Smooth muscle cell (in vitro differentiated cells): ENCODE measurements around the gene ZNF415. TPM values are rescaled to one million over a fixed set of nuclear protein-coding genes. Genes with fewer than 3 reads are reported as not detected.

ENCODE experiments used
- DNase-seq: peaks from one replicate; lab custom pipeline; 2025; ENCODE audit not compliant: unreplicated experiment; lab: John Stamatoyannopoulos, UW
- H2AFZ ChIP-seq: fragments of 200-600 bp; sonication (generic); 2 replicates; pipeline ENCODE4 v1.6.0; 2016; ENCODE audit warnings: antibody characterized with exemption, low read depth, mild to moderate bottlenecking
- H3F3A ChIP-seq: fragments of 200-600 bp; sonication (generic); 2 replicates; pipeline ENCODE4 v1.6.0; 2017; ENCODE audit warnings: antibody characterized with exemption, low read depth
- H3K27ac ChIP-seq: fragments of 200-600 bp; sonication (generic); 2 replicates; pipeline ENCODE4 v1.5.1; 2016; ENCODE audit warnings: low read depth, mild to moderate bottlenecking
- H3K27me3 ChIP-seq: fragments of 200-600 bp; sonication (generic); 2 replicates; pipeline ENCODE4 v1.6.1; 2016; ENCODE audit warnings: low read depth, mild to moderate bottlenecking
- H3K36me3 ChIP-seq: fragments of 200-600 bp; sonication (generic); 2 replicates; pipeline ENCODE4 v1.5.1; 2016; ENCODE audit warnings: low read depth
- H3K4me1 ChIP-seq: fragments of 200-600 bp; sonication (generic); 2 replicates; pipeline ENCODE4 v1.5.1; 2016; ENCODE audit warnings: low read depth
- H3K4me2 ChIP-seq: fragments of 200-600 bp; sonication (generic); 2 replicates; pipeline ENCODE4 v1.6.0; 2016; ENCODE audit warnings: mild to moderate bottlenecking
- H3K4me3 ChIP-seq: fragments of 200-600 bp; sonication (generic); 2 replicates; pipeline ENCODE4 v1.5.1; 2016; ENCODE audit warnings: mild to moderate bottlenecking
- H3K79me2 ChIP-seq: fragments of 200-600 bp; sonication (generic); 2 replicates; pipeline ENCODE4 v1.6.0; 2016; ENCODE audit warnings: low read depth, mild to moderate bottlenecking
- H3K9ac ChIP-seq: fragments of 200-600 bp; sonication (generic); 2 replicates; pipeline ENCODE4 v1.6.0; 2016; ENCODE audit warnings: low read depth
- H3K9me3 ChIP-seq: fragments of 200-600 bp; sonication (generic); replicated peaks from 2 replicates; pipeline ENCODE4 v1.5.1; 2016; ENCODE audit warnings: low read depth
- H4K20me1 ChIP-seq: fragments of 200-600 bp; sonication (generic); 2 replicates; pipeline ENCODE4 v1.6.0; 2016; ENCODE audit warnings: low read depth
- WGBS: methylation state at CpG from one replicate; pipeline ENCODE4 v1.1.7; 2016; ENCODE audit warnings: low lambda C conversion rate; 5-methylcytosine and 5-hydroxymethylcytosine counted together
- polyA plus RNA-seq: library from polyadenylated mRNA; unstranded; fragments of >200 nt; fragmentation: Nextera tagmentation; extraction: Ambion mirVana; gene quantifications from 2 replicates; pipeline ENCODE4 v1.2.1, GENCODE V29; 2016
- total RNA-seq: library from RNA; depleted of rRNA; stranded (reverse); fragments of >200 nt; gene quantifications from 2 replicates; pipeline ENCODE4 v1.2.3, GENCODE V29; 2014
- TF ChIP-seq, protein P1 (sequence below): fragments of 200-600 bp; sonication (generic); IDR thresholded peaks from 2 replicates; pipeline ENCODE4 v1.5.1; 2017; ENCODE audit warnings: borderline replicate concordance, mild to moderate bottlenecking, antibody characterized with exemption; ENCODE audit not compliant: insufficient read depth, poor library complexity, severe bottlenecking

Gene ZNF415
- total and polyA plus RNA-seq, 2 experiments from 2014 or later = 12.4 to 48.7 TPM

DNA sequence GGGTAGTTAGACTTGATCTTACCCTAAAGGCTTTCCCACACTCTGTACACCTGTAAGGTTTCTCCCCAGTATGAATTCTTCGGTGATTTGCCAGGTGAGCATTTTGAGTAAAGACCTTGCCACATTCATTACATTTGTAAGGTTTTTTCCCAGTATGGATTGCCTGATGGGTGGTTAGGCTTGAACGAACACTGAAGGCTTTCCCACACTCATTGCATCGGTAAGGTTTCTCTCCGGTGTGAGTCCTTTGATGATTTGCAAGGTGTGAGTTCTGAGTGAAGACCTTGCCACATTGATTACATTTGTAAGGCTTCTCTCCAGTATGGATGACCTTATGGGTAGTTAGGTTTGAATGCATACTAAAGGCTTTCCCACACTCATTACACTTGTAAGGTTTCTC is 64.5 kb downstream of the ZNF415 start:
- TF ChIP-seq, protein P1, sequence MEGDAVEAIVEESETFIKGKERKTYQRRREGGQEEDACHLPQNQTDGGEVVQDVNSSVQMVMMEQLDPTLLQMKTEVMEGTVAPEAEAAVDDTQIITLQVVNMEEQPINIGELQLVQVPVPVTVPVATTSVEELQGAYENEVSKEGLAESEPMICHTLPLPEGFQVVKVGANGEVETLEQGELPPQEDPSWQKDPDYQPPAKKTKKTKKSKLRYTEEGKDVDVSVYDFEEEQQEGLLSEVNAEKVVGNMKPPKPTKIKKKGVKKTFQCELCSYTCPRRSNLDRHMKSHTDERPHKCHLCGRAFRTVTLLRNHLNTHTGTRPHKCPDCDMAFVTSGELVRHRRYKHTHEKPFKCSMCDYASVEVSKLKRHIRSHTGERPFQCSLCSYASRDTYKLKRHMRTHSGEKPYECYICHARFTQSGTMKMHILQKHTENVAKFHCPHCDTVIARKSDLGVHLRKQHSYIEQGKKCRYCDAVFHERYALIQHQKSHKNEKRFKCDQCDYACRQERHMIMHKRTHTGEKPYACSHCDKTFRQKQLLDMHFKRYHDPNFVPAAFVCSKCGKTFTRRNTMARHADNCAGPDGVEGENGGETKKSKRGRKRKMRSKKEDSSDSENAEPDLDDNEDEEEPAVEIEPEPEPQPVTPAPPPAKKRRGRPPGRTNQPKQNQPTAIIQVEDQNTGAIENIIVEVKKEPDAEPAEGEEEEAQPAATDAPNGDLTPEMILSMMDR = no peak

DNA sequence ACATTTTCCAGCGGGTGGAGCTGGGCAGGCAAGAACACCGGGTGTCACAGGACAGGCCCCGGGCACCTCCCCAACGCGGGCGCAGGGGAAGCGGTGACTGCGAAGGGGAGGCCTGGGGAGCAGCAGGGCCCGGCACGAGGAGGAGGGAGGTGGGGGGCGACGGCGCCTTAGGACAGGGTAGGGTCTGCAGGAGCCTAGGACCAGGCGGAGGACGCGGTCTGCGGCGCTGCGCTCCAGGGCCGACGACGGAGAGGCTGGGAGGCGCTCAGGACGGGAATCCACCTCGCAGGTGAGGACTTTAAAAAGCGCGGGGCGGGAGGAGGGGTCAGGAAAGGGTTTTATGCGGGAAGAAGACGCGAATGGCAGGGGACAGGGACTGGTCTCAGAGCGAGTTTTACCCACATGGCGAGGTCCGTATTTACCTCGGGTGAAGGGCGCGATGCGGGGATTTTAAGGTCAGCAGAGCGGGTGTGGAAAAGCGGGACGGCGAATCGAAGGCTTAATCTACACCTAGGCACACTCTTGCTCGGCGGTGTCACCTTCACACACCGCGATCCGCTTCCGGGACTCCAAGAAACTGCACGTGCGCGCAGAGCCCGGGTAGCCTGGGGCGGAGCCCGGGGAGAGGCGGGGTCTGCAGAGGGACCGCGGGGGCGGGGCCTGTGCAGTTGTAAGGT is 74.7 kb downstream of the ZNF415 start:
- Histone ChIP-seq H3K27ac (no peak overlapping the region), H3K9me3 (no peaks in the 10 kb centered on the region)

More for the DNA sequence above, 64.5 kb downstream of the ZNF415 start:
- no peaks in the 10 kb centered on the region for H3K79me2 ChIP-seq
- no peak for DNase-seq
- no peak overlapping the region for H3K4me2 ChIP-seq
- peaks cover 70% of the 10 kb centered on the region for H3K36me3 ChIP-seq
- H3K27me3 ChIP-seq = no peaks in the 10 kb centered on the region
- H3K4me1 ChIP-seq = no peaks in the 10 kb centered on the region
- peaks cover 40% of the 10 kb centered on the region for H3K9me3 ChIP-seq
- H3K4me3 ChIP-seq = no peak overlapping the region
- no peak overlapping the region for H3K9ac ChIP-seq
- 100% methylated on average over 4 of the region's 4 CpGs for WGBS
- no peaks in the 10 kb centered on the region for H3F3A ChIP-seq
- no peaks in the 10 kb centered on the region for H4K20me1 ChIP-seq
- H3K27ac ChIP-seq = no peak overlapping the region
- H2AFZ ChIP-seq = no peak overlapping the region

More for the DNA sequence above, 74.7 kb downstream of the ZNF415 start:
- 11% methylated on average over 57 of the region's 59 CpGs for WGBS
- Histone ChIP-seq H3K4me1 (no peaks in the 10 kb centered on the region), H2AFZ (no peak overlapping the region), H3K27me3 (no peaks in the 10 kb centered on the region), H3K9ac (no peak overlapping the region), H3K79me2 (no peaks in the 10 kb centered on the region), H3K4me2 (peak overlapping the region; percentile 84), H3K4me3 (peak overlapping the region; percentile 46), H4K20me1 (no peaks in the 10 kb centered on the region), H3F3A (no peaks in the 10 kb centered on the region), H3K36me3 (no peaks in the 10 kb centered on the region)
- TF ChIP-seq, protein P1 = no peak
- DNase-seq = no peak

Other genes with a start within 250 kb of the ZNF415 start
- gene ZNF320, start 235.3 kb downstream of the ZNF415 start, total RNA-seq = 14.7 and 16.1 TPM in 2 replicates
- gene ZNF320, start 235.3 kb downstream of the ZNF415 start, polyA plus RNA-seq = 6.2 and 8.4 TPM in 2 replicates
- 8.6 and 11.9 TPM in 2 replicates for gene ZNF888, start 209.5 kb downstream of the ZNF415 start, total RNA-seq
- 1.6 and 4.2 TPM in 2 replicates for gene ZNF888, start 209.5 kb downstream of the ZNF415 start, polyA plus RNA-seq
- 9.2 and 17.9 TPM in 2 replicates for gene ZNF816, start 170.0 kb downstream of the ZNF415 start, total RNA-seq
- 5.6 and 9.1 TPM in 2 replicates for gene ZNF816, start 170.0 kb downstream of the ZNF415 start, polyA plus RNA-seq
- 0.09 and 0.27 TPM in 2 replicates for gene ERVV-1, start 119.0 kb downstream of the ZNF415 start, total RNA-seq
- 0.21 TPM in 1 of 2 replicates, not detected in the other for gene ERVV-1, start 119.0 kb downstream of the ZNF415 start, polyA plus RNA-seq
- 0.09 TPM in 2 replicates for gene ERVV-2, start 88.2 kb downstream of the ZNF415 start, total RNA-seq
- not detected in 2 replicates for gene ERVV-2, start 88.2 kb downstream of the ZNF415 start, polyA plus RNA-seq
- gene ZNF160, start 29.5 kb downstream of the ZNF415 start, total RNA-seq = 36.0 and 37.8 TPM in 2 replicates
- gene ZNF160, start 29.5 kb downstream of the ZNF415 start, polyA plus RNA-seq = 18.5 and 22.3 TPM in 2 replicates
- 9.9 and 17.8 TPM in 2 replicates for gene ZNF347, start 26.1 kb upstream of the ZNF415 start, total RNA-seq
- 4.5 and 4.7 TPM in 2 replicates for gene ZNF347, start 26.1 kb upstream of the ZNF415 start, polyA plus RNA-seq
- gene ZNF665, start 60.4 kb upstream of the ZNF415 start, total RNA-seq = 2.8 and 9.9 TPM in 2 replicates
- gene ZNF665, start 60.4 kb upstream of the ZNF415 start, polyA plus RNA-seq = 4.4 and 6.0 TPM in 2 replicates
- 43.0 and 62.4 TPM in 2 replicates for gene ZNF677, start 122.0 kb upstream of the ZNF415 start, total RNA-seq
- 25.4 and 29.7 TPM in 2 replicates for gene ZNF677, start 122.0 kb upstream of the ZNF415 start, polyA plus RNA-seq
- gene VN1R2, start 125.4 kb upstream of the ZNF415 start, total RNA-seq = not detected in 2 replicates
- not detected in 2 replicates for gene VN1R2, start 125.4 kb upstream of the ZNF415 start, polyA plus RNA-seq
- gene VN1R4, start 134.8 kb upstream of the ZNF415 start, total RNA-seq = not detected in 2 replicates
- not detected in 2 replicates for gene VN1R4, start 134.8 kb upstream of the ZNF415 start, polyA plus RNA-seq
- 9.5 and 11.2 TPM in 2 replicates for gene ZNF845, start 200.8 kb upstream of the ZNF415 start, total RNA-seq
- gene ZNF845, start 200.8 kb upstream of the ZNF415 start, polyA plus RNA-seq = 2.0 and 3.1 TPM in 2 replicates
- 10.9 and 11.7 TPM in 2 replicates for gene ZNF525, start 232.8 kb upstream of the ZNF415 start, total RNA-seq
- 1.4 and 2.5 TPM in 2 replicates for gene ZNF525, start 232.8 kb upstream of the ZNF415 start, polyA plus RNA-seq